Liver (tissue), 9 donors: ENCODE results near the gene TM9SF3. TPM values are rescaled to one million over a fixed set of nuclear protein-coding genes. Genes with fewer than 3 reads are reported as not detected.
A peak's percentile ranks its signal among the peaks of the same experiment; 100 is the strongest.

ENCODE experiments used
- DNase-seq: peaks from one replicate; pipeline ENCODE4 v3.0.0-alpha.2; 2017; ENCODE audit warnings: low spot score
- H3K27ac ChIP-seq, 2 donors: one replicate each; pipeline ENCODE4 v1.7.0; 2013; ENCODE audit warnings: inconsistent platforms in 2 of 2, low read length in 2 of 2, control low read depth in 1 of 2, low read depth in 1 of 2, mild to moderate bottlenecking in 1 of 2
- H3K27me3 ChIP-seq, 4 donors: one replicate each; pipeline versions ENCODE4 v1.6.1 to v1.7.0; 2013; ENCODE audit warnings: low read length in 3 of 4, inconsistent platforms in 1 of 4, mild to moderate bottlenecking in 1 of 4, moderate library complexity in 1 of 4; ENCODE audit not compliant: control insufficient read depth in 4 of 4, insufficient read depth in 4 of 4
- H3K36me3 ChIP-seq, 4 donors: one replicate each; pipeline versions ENCODE4 v1.6.1 to v1.7.0; 2013; ENCODE audit warnings: low read length in 3 of 4, mild to moderate bottlenecking in 3 of 4, low read depth in 1 of 4, moderate library complexity in 1 of 4; ENCODE audit not compliant: control insufficient read depth in 4 of 4, insufficient read depth in 3 of 4
- H3K4me1 ChIP-seq, 4 donors: one replicate each; pipeline versions ENCODE4 v1.6.1 to v1.7.0; 2013; ENCODE audit warnings: low read length in 3 of 4, mild to moderate bottlenecking in 3 of 4, moderate library complexity in 1 of 4; ENCODE audit not compliant: control insufficient read depth in 4 of 4, insufficient read depth in 4 of 4
- H3K4me3 ChIP-seq, 3 donors: one replicate each; pipeline versions ENCODE4 v1.6.1 to v1.7.0; 2013; ENCODE audit warnings: low read length in 3 of 3, control low read depth in 1 of 3, low read depth in 1 of 3, mild to moderate bottlenecking in 1 of 3
- H3K9ac ChIP-seq, 2 donors: one replicate each; pipeline ENCODE4 v1.7.0; 2013; ENCODE audit warnings: low read length in 2 of 2, mild to moderate bottlenecking in 2 of 2, moderate library complexity in 2 of 2, control low read depth in 1 of 2, low read depth in 1 of 2
- H3K9me3 ChIP-seq, 4 donors: one replicate each; pipeline versions ENCODE4 v1.6.1 to v1.7.0; 2013; ENCODE audit warnings: low read length in 3 of 4; ENCODE audit not compliant: control insufficient read depth in 4 of 4
- EGR1 ChIP-seq, 2 donors: IDR thresholded peaks; 2 replicates each; pipeline ENCODE4 v1.6.1; 2016 to 2018; ENCODE audit warnings: antibody characterized with exemption in 2 of 2, low read depth in 2 of 2
- FOXA1 ChIP-seq: IDR thresholded peaks from 2 replicates; pipeline ENCODE4 v1.6.1; 2016; ENCODE audit warnings: antibody characterized with exemption
- FOXA2 ChIP-seq: IDR thresholded peaks from 2 replicates; pipeline ENCODE4 v1.6.1; 2016; ENCODE audit warnings: antibody characterized with exemption
- GABPA ChIP-seq, 2 donors: IDR thresholded peaks in 1 of 2; conservative IDR thresholded peaks in 1 of 2; 2 replicates each; pipeline ENCODE4 v1.6.1; 2016; ENCODE audit warnings: antibody characterized with exemption in 2 of 2, mild to moderate bottlenecking in 1 of 2, moderate library complexity in 1 of 2
- HNF4A ChIP-seq, 2 donors: conservative IDR thresholded peaks; 2 replicates each; pipeline ENCODE4 v1.6.1; 2016; ENCODE audit warnings: antibody characterized with exemption in 2 of 2, mild to moderate bottlenecking in 2 of 2
- NR2F2 ChIP-seq: IDR thresholded peaks from 2 replicates; pipeline ENCODE4 v1.6.1; 2016; ENCODE audit warnings: antibody characterized with exemption
- RXRA ChIP-seq, 2 donors: IDR thresholded peaks; 2 replicates each; pipeline ENCODE4 v1.6.1; 2017 to 2018; ENCODE audit warnings: antibody characterized with exemption in 2 of 2, mild to moderate bottlenecking in 1 of 2
- SP1 ChIP-seq: IDR thresholded peaks from 2 replicates; pipeline ENCODE4 v1.6.1; 2018; ENCODE audit warnings: antibody characterized with exemption, mild to moderate bottlenecking
- TAF1 ChIP-seq: conservative IDR thresholded peaks from 2 replicates; pipeline ENCODE4 v1.6.1; 2016; ENCODE audit warnings: antibody characterized with exemption, mild to moderate bottlenecking
- YY1 ChIP-seq: IDR thresholded peaks from 2 replicates; pipeline ENCODE4 v1.6.1; 2016; ENCODE audit warnings: antibody characterized with exemption, mild to moderate bottlenecking
- WGBS: extraction: QIAGEN DNeasy Blood & Tissue Kit; methylation state at CpG from one replicate; pipeline ENCODE4 v1.1.7; 2013; 5-methylcytosine and 5-hydroxymethylcytosine counted together
- polyA plus RNA-seq, 2 donors: library from polyadenylated mRNA; stranded (reverse) in 1 of 2; unstranded in 1 of 2; fragments of 200-250 nt in 1 of 2; fragments of >200 nt in 1 of 2; fragmentation: Nextera tagmentation in 1 of 2; extraction: Ambion mirVana in 1 of 2; gene quantifications; one replicate each; pipeline versions ENCODE4 v1.2.1 to v1.2.3, GENCODE V29; 2013 to 2015
- total RNA-seq, 2 donors: library from RNA; depleted of rRNA; stranded (reverse); fragments of >200 nt; gene quantifications; one replicate each; pipeline ENCODE4 v1.2.3, GENCODE V29; 2014
- TF ChIP-seq, protein P1 (sequence below): IDR thresholded peaks from 2 replicates; pipeline ENCODE4 v1.6.1; 2016; ENCODE audit warnings: antibody characterized with exemption
- TF ChIP-seq, protein P2 (sequence below): fragments of 150-350 bp; IDR thresholded peaks from 2 replicates; pipeline ENCODE4 v1.5.1; 2017; ENCODE audit warnings: improper control_type of control experiment, low read depth, low read length; ENCODE audit not compliant: missing input control
- TF ChIP-seq, protein P3 (sequence below): IDR thresholded peaks from 2 replicates; pipeline ENCODE4 v1.6.1; 2016; ENCODE audit warnings: antibody characterized with exemption
- TF ChIP-seq, protein P4 (sequence below): IDR thresholded peaks from 2 replicates; pipeline ENCODE4 v1.6.1; 2016; ENCODE audit warnings: antibody characterized with exemption, mild to moderate bottlenecking
- donor health status: healthy.
- donor health status: healthy.
- donor health status: healthy.
- donor health status: healthy.
- donor health status: healthy.

Gene TM9SF3
- total and polyA plus RNA-seq, 4 donors, result 20.5 to 115 (median 55.4) TPM

DNA sequence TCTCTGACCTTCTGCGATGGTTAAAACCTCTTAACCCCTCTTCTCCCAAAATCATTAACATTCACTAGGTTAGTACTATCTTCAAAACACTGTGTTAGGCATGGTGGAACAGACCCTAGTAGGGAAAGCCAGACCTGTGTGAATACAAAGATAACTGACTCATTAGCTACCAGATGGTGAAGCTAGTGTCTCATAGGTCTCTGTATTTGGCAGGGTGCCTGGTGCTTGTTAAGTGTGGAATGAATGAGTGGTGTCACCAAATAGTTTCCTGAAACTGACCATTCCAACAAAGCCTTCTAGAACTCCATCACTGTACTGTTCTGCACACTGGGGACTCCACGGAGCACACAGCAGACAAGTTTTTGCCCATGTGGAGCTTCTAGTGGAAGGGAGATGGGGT, 27.7 kb upstream of the TM9SF3 start:
- peak; percentile 64 for DNase-seq
- H3K4me1 ChIP-seq, result peaks cover 0 to 10% (median 5%) of the 10 kb centered on the region in 4 donors
- H3K4me3 ChIP-seq, result no peak overlapping the region
- no peaks in the 10 kb centered on the region for H3K27me3 ChIP-seq
- H3K27ac ChIP-seq, result no peak overlapping the region
- no peaks in the 10 kb centered on the region for H3K9me3 ChIP-seq
- H3K36me3 ChIP-seq, result peaks cover 9 to 55% (median 42%) of the 10 kb centered on the region in 4 donors
- H3K9ac ChIP-seq, result no peak overlapping the region
- no peak for TF ChIP-seq SP1
- TF ChIP-seq, protein P1, sequence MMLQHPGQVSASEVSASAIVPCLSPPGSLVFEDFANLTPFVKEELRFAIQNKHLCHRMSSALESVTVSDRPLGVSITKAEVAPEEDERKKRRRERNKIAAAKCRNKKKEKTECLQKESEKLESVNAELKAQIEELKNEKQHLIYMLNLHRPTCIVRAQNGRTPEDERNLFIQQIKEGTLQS, result no peak
- TF ChIP-seq FOXA1, result no peak
- TF ChIP-seq TAF1, result no peak
- no peak for TF ChIP-seq NR2F2
- TF ChIP-seq HNF4A (conservative IDR thresholded peaks at IDR 0.05), result no peak
- no peak for TF ChIP-seq YY1
- no peak for TF ChIP-seq FOXA2
- TF ChIP-seq, protein P2, sequence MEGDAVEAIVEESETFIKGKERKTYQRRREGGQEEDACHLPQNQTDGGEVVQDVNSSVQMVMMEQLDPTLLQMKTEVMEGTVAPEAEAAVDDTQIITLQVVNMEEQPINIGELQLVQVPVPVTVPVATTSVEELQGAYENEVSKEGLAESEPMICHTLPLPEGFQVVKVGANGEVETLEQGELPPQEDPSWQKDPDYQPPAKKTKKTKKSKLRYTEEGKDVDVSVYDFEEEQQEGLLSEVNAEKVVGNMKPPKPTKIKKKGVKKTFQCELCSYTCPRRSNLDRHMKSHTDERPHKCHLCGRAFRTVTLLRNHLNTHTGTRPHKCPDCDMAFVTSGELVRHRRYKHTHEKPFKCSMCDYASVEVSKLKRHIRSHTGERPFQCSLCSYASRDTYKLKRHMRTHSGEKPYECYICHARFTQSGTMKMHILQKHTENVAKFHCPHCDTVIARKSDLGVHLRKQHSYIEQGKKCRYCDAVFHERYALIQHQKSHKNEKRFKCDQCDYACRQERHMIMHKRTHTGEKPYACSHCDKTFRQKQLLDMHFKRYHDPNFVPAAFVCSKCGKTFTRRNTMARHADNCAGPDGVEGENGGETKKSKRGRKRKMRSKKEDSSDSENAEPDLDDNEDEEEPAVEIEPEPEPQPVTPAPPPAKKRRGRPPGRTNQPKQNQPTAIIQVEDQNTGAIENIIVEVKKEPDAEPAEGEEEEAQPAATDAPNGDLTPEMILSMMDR, result no peak
- TF ChIP-seq RXRA (IDR thresholded peaks at IDR 0.05), result no peak
- TF ChIP-seq, protein P3, sequence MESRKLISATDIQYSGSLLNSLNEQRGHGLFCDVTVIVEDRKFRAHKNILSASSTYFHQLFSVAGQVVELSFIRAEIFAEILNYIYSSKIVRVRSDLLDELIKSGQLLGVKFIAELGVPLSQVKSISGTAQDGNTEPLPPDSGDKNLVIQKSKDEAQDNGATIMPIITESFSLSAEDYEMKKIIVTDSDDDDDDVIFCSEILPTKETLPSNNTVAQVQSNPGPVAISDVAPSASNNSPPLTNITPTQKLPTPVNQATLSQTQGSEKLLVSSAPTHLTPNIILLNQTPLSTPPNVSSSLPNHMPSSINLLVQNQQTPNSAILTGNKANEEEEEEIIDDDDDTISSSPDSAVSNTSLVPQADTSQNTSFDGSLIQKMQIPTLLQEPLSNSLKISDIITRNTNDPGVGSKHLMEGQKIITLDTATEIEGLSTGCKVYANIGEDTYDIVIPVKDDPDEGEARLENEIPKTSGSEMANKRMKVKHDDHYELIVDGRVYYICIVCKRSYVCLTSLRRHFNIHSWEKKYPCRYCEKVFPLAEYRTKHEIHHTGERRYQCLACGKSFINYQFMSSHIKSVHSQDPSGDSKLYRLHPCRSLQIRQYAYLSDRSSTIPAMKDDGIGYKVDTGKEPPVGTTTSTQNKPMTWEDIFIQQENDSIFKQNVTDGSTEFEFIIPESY, result no peak
- no peak for TF ChIP-seq EGR1 (IDR thresholded peaks at IDR 0.05; ENCODE audit: low read depth in 2 of 2)
- TF ChIP-seq, protein P4, sequence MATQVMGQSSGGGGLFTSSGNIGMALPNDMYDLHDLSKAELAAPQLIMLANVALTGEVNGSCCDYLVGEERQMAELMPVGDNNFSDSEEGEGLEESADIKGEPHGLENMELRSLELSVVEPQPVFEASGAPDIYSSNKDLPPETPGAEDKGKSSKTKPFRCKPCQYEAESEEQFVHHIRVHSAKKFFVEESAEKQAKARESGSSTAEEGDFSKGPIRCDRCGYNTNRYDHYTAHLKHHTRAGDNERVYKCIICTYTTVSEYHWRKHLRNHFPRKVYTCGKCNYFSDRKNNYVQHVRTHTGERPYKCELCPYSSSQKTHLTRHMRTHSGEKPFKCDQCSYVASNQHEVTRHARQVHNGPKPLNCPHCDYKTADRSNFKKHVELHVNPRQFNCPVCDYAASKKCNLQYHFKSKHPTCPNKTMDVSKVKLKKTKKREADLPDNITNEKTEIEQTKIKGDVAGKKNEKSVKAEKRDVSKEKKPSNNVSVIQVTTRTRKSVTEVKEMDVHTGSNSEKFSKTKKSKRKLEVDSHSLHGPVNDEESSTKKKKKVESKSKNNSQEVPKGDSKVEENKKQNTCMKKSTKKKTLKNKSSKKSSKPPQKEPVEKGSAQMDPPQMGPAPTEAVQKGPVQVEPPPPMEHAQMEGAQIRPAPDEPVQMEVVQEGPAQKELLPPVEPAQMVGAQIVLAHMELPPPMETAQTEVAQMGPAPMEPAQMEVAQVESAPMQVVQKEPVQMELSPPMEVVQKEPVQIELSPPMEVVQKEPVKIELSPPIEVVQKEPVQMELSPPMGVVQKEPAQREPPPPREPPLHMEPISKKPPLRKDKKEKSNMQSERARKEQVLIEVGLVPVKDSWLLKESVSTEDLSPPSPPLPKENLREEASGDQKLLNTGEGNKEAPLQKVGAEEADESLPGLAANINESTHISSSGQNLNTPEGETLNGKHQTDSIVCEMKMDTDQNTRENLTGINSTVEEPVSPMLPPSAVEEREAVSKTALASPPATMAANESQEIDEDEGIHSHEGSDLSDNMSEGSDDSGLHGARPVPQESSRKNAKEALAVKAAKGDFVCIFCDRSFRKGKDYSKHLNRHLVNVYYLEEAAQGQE, result no peak
- TF ChIP-seq GABPA (IDR thresholded peaks at IDR 0.05 in 1 of 2, conservative IDR thresholded peaks at IDR 0.05 in 1 of 2), result no peak
- 83% methylated on average over 2 of the region's 2 CpGs for WGBS

DNA sequence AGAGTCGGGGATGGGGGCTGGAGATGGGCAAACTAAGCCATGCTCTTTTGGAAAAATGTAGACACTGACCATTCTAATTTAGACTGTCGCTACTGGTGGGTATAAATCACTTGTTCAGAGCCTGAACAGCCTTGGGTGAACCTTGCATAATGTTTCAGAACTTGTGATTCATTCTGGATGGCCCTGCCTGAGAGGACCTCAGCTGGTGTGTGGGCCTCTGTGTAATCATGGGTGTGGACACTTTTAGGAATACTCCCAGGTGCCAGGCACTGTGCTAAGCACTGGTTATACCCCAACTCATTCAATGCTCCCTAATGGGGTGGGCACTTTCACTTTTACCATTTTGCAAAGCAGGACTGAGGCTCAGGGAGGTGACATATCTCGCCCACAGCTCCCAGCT, 26.8 kb upstream of the TM9SF3 start:
- Histone ChIP-seq H3K36me3 (peaks cover 11 to 64% (median 50%) of the 10 kb centered on the region in 4 donors), H3K4me1 (peaks cover 0 to 2% (median 0%) of the 10 kb centered on the region in 4 donors), H3K9ac (no peak overlapping the region), H3K4me3 (no peak overlapping the region), H3K9me3 (no peaks in the 10 kb centered on the region), H3K27me3 (no peaks in the 10 kb centered on the region), H3K27ac (no peak overlapping the region)
- 96% methylated on average over 3 of the region's 3 CpGs for WGBS
- TF ChIP-seq FOXA2, result no peak
- TF ChIP-seq, protein P1, result no peak
- TF ChIP-seq, protein P3, result no peak
- DNase-seq, result no peak
